ENCODE results near the gene PAGR1. TPM values are rescaled to one million over a fixed set of nuclear protein-coding genes. Genes with fewer than 3 reads are reported as not detected.
A peak's percentile ranks its signal among the peaks of the same experiment; 100 is the strongest.

Gene PAGR1
- total RNA-seq, 1 donor from 2014 or later, result 47.2 TPM

DNA sequence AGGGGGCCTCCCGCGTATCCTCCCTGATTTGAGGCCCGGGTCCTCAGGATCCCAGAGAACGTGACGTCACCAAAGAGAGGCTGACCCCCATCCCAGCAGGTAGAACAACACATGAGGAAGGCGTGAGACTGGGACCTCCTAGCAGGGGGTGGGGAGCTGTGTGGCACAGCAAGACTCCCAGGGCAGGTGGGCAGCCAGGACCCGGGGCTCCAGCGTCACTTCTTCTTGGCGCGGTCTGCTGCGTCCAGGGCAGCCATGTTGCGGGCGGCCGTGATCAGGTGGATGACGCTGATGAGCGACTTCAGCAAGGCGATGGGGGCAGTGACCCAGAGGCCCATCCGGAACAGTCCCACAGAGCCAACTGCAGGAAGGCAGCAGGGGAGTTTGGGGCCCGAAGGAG lies 43.0 kb downstream of the PAGR1 start:
- Histone ChIP-seq H3F3A (ENCODE audit: low read depth) (peaks cover 13% of the 10 kb centered on the region), H3K9me3 (ENCODE audit: low read depth) (no peaks in the 10 kb centered on the region), H3K4me3 (no peak overlapping the region), H2AFZ (replicated peaks) (no peak overlapping the region), H3K79me2 (ENCODE audit: low read depth) (peaks cover 23% of the 10 kb centered on the region), H3K4me2 (no peak overlapping the region), H3K9ac (no peak overlapping the region), H3K4me1 (no peaks in the 10 kb centered on the region), H3K27me3 (no peaks in the 10 kb centered on the region), H3K36me3 (no peaks in the 10 kb centered on the region), H4K20me1 (ENCODE audit: low read depth) (peaks cover 5% of the 10 kb centered on the region), H3K27ac (no peak overlapping the region)
- Mint-ChIP-seq H3K36me3 (peaks cover 7% of the 10 kb centered on the region), H3K27ac (no peak overlapping the region), H3K27me3 (ENCODE audit: insufficient read depth, low read depth) (peaks cover 5% of the 10 kb centered on the region), H3K9me3 (no peaks in the 10 kb centered on the region), H3K4me3 (no peak overlapping the region), H3K4me1 (peaks cover 6% of the 10 kb centered on the region)
- TF ChIP-seq, protein P1, sequence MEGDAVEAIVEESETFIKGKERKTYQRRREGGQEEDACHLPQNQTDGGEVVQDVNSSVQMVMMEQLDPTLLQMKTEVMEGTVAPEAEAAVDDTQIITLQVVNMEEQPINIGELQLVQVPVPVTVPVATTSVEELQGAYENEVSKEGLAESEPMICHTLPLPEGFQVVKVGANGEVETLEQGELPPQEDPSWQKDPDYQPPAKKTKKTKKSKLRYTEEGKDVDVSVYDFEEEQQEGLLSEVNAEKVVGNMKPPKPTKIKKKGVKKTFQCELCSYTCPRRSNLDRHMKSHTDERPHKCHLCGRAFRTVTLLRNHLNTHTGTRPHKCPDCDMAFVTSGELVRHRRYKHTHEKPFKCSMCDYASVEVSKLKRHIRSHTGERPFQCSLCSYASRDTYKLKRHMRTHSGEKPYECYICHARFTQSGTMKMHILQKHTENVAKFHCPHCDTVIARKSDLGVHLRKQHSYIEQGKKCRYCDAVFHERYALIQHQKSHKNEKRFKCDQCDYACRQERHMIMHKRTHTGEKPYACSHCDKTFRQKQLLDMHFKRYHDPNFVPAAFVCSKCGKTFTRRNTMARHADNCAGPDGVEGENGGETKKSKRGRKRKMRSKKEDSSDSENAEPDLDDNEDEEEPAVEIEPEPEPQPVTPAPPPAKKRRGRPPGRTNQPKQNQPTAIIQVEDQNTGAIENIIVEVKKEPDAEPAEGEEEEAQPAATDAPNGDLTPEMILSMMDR (IDR thresholded peaks at IDR 0.05), result no peak
- TF ChIP-seq EZH2phosphoT487 (IDR thresholded peaks at IDR 0.05) (no peak), EZH2 (IDR thresholded peaks at IDR 0.05) (no peak)
- no peak for DNase-seq (ENCODE audit: low spot score)

DNA sequence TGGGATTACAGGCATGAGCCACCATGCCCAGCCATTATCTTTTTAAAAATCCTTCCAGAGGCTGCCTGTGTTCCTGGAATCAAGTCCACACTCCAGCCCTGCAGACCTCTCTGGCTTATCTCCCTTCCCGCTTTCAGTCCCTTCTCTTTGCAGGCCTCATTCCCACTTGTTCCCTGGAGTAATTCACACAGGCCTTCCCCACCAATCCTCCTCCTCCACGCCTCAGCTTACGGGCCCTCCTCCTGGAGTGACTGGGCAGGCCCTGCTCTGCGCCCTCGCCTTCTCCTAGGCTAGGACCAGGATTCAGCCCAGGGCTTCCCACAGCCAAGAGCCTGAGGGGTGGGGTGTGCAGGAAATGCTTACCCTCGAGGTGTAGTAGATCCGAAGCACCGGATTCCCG lies 44.3 kb downstream of the PAGR1 start:
- no peaks in the 10 kb centered on the region for H3K9me3 ChIP-seq (ENCODE audit: low read depth)
- peaks cover 23% of the 10 kb centered on the region for H3K79me2 ChIP-seq (ENCODE audit: low read depth)
- Mint-ChIP-seq H3K36me3 (peaks cover 7% of the 10 kb centered on the region), H3K9me3 (no peaks in the 10 kb centered on the region), H3K4me3 (peak overlapping the region; percentile 99), H3K27me3 (ENCODE audit: insufficient read depth, low read depth) (peaks cover 5% of the 10 kb centered on the region), H3K27ac (no peak overlapping the region), H3K4me1 (peaks cover 6% of the 10 kb centered on the region)
- TF ChIP-seq EZH2phosphoT487 (IDR thresholded peaks at IDR 0.05) (no peak), EZH2 (IDR thresholded peaks at IDR 0.05) (no peak)
- TF ChIP-seq, protein P1 (IDR thresholded peaks at IDR 0.05), result no peak
- peaks cover 13% of the 10 kb centered on the region for H3F3A ChIP-seq (ENCODE audit: low read depth)
- no peaks in the 10 kb centered on the region for H3K36me3 ChIP-seq
- H3K9ac ChIP-seq, result no peak overlapping the region
- no peak overlapping the region for H3K4me3 ChIP-seq
- peaks cover 5% of the 10 kb centered on the region for H4K20me1 ChIP-seq (ENCODE audit: low read depth)
- no peak overlapping the region for H3K4me2 ChIP-seq
- no peak overlapping the region for H2AFZ ChIP-seq (replicated peaks)
- H3K27ac ChIP-seq, result no peak overlapping the region
- no peaks in the 10 kb centered on the region for H3K27me3 ChIP-seq
- no peaks in the 10 kb centered on the region for H3K4me1 ChIP-seq
- DNase-seq (ENCODE audit: low spot score), result no peak

DNA sequence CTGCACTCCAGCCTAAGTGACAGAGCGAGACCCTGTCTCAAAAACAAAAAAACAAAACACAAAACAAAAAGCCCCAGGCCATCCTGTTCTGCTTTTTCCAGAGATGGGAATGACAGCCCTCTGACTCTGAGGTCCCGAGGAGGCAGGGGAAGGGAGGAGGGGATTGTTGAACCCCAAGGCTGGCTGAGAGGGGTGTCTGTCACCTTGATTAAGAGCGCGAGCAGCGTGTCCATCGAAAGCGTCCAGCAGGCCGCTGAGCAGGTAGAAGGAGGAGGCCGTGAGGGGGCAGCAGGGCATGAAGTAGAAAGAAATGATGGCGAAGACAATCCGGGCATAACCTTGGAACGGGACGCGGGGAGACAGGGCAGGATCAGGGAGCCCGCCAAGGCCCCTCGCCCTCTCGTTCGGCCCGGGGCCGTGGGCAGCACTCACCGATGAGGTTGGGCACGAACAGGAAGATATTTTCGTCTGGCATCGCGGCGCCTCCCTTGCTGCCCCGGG lies 46.5 kb downstream of the PAGR1 start:
- Histone ChIP-seq H4K20me1 (ENCODE audit: low read depth) (peaks cover 5% of the 10 kb centered on the region), H3K9me3 (ENCODE audit: low read depth) (no peaks in the 10 kb centered on the region), H2AFZ (replicated peaks) (peak overlapping the region; percentile 98), H3K36me3 (no peaks in the 10 kb centered on the region), H3K4me3 (peak overlapping the region; percentile 94), H3K9ac (peak overlapping the region; percentile 93), H3K79me2 (ENCODE audit: low read depth) (peaks cover 23% of the 10 kb centered on the region), H3F3A (ENCODE audit: low read depth) (peaks cover 13% of the 10 kb centered on the region), H3K4me1 (no peaks in the 10 kb centered on the region), H3K27ac (peak overlapping the region; percentile 100), H3K27me3 (no peaks in the 10 kb centered on the region), H3K4me2 (peak overlapping the region; percentile 95)
- Mint-ChIP-seq H3K4me3 (peak overlapping the region; percentile 99), H3K27ac (peak overlapping the region; percentile 95), H3K36me3 (peaks cover 7% of the 10 kb centered on the region), H3K9me3 (no peaks in the 10 kb centered on the region), H3K27me3 (ENCODE audit: insufficient read depth, low read depth) (peaks cover 5% of the 10 kb centered on the region), H3K4me1 (peaks cover 6% of the 10 kb centered on the region)
- TF ChIP-seq EZH2 (IDR thresholded peaks at IDR 0.05), result no peak
- TF ChIP-seq, protein P1 (IDR thresholded peaks at IDR 0.05), result no peak
- no peak for TF ChIP-seq EZH2phosphoT487 (IDR thresholded peaks at IDR 0.05)
- peak; percentile 63 for DNase-seq (ENCODE audit: low spot score)
